Airway epithelial cell (primary cell): ENCODE measurements around the gene CLCC1. TPM values are rescaled to one million over a fixed set of nuclear protein-coding genes. Genes with fewer than 3 reads are reported as not detected.

Experiments
- total RNA-seq: library from RNA; depleted of rRNA; stranded (reverse); fragments of >200 nt; gene quantifications from 2 replicates; pipeline ENCODE4 v1.2.3, GENCODE V29; 2015

CLCC1 gene, protein sequence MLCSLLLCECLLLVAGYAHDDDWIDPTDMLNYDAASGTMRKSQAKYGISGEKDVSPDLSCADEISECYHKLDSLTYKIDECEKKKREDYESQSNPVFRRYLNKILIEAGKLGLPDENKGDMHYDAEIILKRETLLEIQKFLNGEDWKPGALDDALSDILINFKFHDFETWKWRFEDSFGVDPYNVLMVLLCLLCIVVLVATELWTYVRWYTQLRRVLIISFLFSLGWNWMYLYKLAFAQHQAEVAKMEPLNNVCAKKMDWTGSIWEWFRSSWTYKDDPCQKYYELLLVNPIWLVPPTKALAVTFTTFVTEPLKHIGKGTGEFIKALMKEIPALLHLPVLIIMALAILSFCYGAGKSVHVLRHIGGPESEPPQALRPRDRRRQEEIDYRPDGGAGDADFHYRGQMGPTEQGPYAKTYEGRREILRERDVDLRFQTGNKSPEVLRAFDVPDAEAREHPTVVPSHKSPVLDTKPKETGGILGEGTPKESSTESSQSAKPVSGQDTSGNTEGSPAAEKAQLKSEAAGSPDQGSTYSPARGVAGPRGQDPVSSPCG
- 12.9 and 27.2 TPM in 2 replicates for total RNA-seq

DNA sequence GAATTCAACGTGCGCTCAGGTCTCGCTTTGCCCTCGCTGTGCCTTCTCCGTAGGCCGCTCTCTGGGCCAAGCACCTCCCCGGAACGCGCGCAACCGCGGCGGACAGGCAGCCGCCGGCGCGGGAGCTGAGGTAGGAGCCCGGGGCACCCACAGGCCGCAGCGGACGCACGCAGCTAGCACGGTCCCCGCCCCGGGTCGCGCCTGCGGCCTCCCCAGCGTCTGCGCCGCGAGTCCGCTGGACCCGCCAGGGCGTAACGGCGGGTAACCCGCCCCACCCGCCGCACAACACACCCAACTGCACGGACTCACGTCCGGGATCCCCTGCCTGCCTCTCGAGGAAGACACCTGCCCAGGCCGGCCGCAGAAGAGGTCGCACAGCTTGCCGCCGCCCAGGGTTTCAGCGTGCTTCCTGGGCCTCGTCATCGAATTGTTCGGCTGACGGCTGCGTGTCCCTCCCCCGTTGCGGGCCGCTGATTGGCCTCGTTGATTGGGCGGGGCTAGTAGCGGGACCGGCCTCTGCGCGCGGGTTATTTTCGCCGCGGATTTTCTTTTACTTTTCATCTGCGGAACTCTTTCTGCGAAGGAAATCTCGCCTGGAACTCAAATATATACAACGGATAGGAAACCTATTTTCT, at the start of gene CLCC1:
Gene CLCC1 (minus strand): TSS at position 433 of the 635 bp plus-strand sequence. CDS start 13,047 bp downstream, outside the sequence.

Other genes with a start within 250 kb of the CLCC1 start
- gene STXBP3, start 216.8 kb downstream of the CLCC1 start, total RNA-seq: 28.6 and 29.1 TPM in 2 replicates
- 0.19 and 0.28 TPM in 2 replicates for gene AKNAD1, start 106.4 kb downstream of the CLCC1 start, total RNA-seq
- gene GPSM2, start 86.5 kb downstream of the CLCC1 start, total RNA-seq: 55.5 and 58.9 TPM in 2 replicates
- 12.4 and 16.2 TPM in 2 replicates for gene WDR47, start 78.6 kb upstream of the CLCC1 start, total RNA-seq
- 39.3 and 56.4 TPM in 2 replicates for gene TAF13, start 112.5 kb upstream of the CLCC1 start, total RNA-seq
- gene TMEM167B, start 127.3 kb upstream of the CLCC1 start, total RNA-seq: 14.2 TPM in 2 replicates
- gene ELAPOR1, start 150.6 kb upstream of the CLCC1 start, total RNA-seq: 0.23 and 0.42 TPM in 2 replicates